H9 (cell line): ENCODE results near the gene PCDHGB1. TPM values are rescaled to one million over a fixed set of nuclear protein-coding genes. Genes with fewer than 3 reads are reported as not detected.
"Not testable (repeated sequence)": the region's sequence is repeated elsewhere in the genome, so short reads cannot be mapped to it uniquely, and the experiment has no call there.

Experiments
- DNase-seq: peaks from one replicate; pipeline ENCODE4 v3.0.0-alpha.2; 2017
- H2AFZ ChIP-seq: one replicate; pipeline ENCODE4 v1.6.1; 2013; ENCODE audit warnings: mild to moderate bottlenecking, low read length, control low read depth, moderate library complexity
- H2AK5ac ChIP-seq: 2 replicates; pipeline ENCODE4 v1.6.1; 2013; ENCODE audit warnings: low read length, control low read depth, mixed read lengths; ENCODE audit not compliant: insufficient read length
- H2BK120ac ChIP-seq: one replicate; pipeline ENCODE4 v1.6.1; 2013; ENCODE audit warnings: low read depth, mild to moderate bottlenecking, low read length, control low read depth, inconsistent platforms; ENCODE audit not compliant: poor library complexity, severe bottlenecking
- H2BK12ac ChIP-seq: 2 replicates; pipeline ENCODE4 v1.6.1; 2013; ENCODE audit warnings: low read length, control low read depth, mixed read lengths, low read depth; ENCODE audit not compliant: insufficient read length
- H2BK15ac ChIP-seq: 2 replicates; pipeline ENCODE4 v1.6.1; 2013; ENCODE audit warnings: low read depth, low read length, control low read depth
- H2BK20ac ChIP-seq: one replicate; pipeline ENCODE4 v1.6.1; 2013; ENCODE audit warnings: low read depth, mild to moderate bottlenecking, low read length, control low read depth, inconsistent platforms; ENCODE audit not compliant: poor library complexity, severe bottlenecking
- H2BK5ac ChIP-seq: 2 replicates; pipeline ENCODE4 v1.6.1; 2013; ENCODE audit warnings: low read length, control low read depth, mixed read lengths; ENCODE audit not compliant: insufficient read length
- H3K14ac ChIP-seq: 2 replicates; pipeline ENCODE4 v1.6.1; 2013; ENCODE audit warnings: low read length, control low read depth; ENCODE audit not compliant: insufficient read depth
- H3K18ac ChIP-seq: 2 replicates; pipeline ENCODE4 v1.6.1; 2013; ENCODE audit warnings: low read depth, mild to moderate bottlenecking, mixed read lengths, low read length, control low read depth; ENCODE audit not compliant: insufficient read length
- H3K23ac ChIP-seq: 2 replicates; pipeline ENCODE4 v1.6.1; 2013; ENCODE audit warnings: low read length, control low read depth, mixed read lengths, low read depth; ENCODE audit not compliant: insufficient read length
- H3K23me2 ChIP-seq: 2 replicates; pipeline ENCODE4 v1.6.1; 2013; ENCODE audit warnings: low read depth, mild to moderate bottlenecking, mixed read lengths, low read length, control low read depth; ENCODE audit not compliant: insufficient read length, poor library complexity, severe bottlenecking
- H3K27ac ChIP-seq: 2 replicates; pipeline ENCODE4 v1.5.1; 2013; ENCODE audit warnings: low read length, control low read depth, mixed read lengths, low read depth; ENCODE audit not compliant: insufficient read length
- H3K27me3 ChIP-seq: 2 replicates; pipeline ENCODE4 v1.6.1; 2013; ENCODE audit warnings: low read length, control low read depth, inconsistent platforms; ENCODE audit not compliant: insufficient read depth
- H3K4ac ChIP-seq: 2 replicates; pipeline ENCODE4 v1.6.1; 2013; ENCODE audit warnings: low read depth, mild to moderate bottlenecking, control low read depth, inconsistent platforms, low read length, moderate library complexity
- H3K4me1 ChIP-seq: 2 replicates; pipeline ENCODE4 v1.6.1; 2013; ENCODE audit warnings: low read length, control low read depth, inconsistent platforms; ENCODE audit not compliant: insufficient read depth
- H3K4me2 ChIP-seq: 2 replicates; pipeline ENCODE4 v1.6.1; 2013; ENCODE audit warnings: low read length, control low read depth, mixed read lengths; ENCODE audit not compliant: insufficient read length, insufficient read depth
- H3K56ac ChIP-seq: 2 replicates; pipeline ENCODE4 v1.6.1; 2013; ENCODE audit warnings: low read depth, mild to moderate bottlenecking, mixed read lengths, low read length, control low read depth; ENCODE audit not compliant: insufficient read length
- H3K79me1 ChIP-seq: 2 replicates; pipeline ENCODE4 v1.6.1; 2013; ENCODE audit warnings: low read depth, mild to moderate bottlenecking, moderate library complexity, low read length, control low read depth, inconsistent platforms; ENCODE audit not compliant: insufficient read depth, poor library complexity, severe bottlenecking
- H3K79me2 ChIP-seq: 2 replicates; pipeline ENCODE4 v1.6.1; 2013; ENCODE audit warnings: low read length, control low read depth, inconsistent platforms; ENCODE audit not compliant: insufficient read depth
- H3K9ac ChIP-seq: 2 replicates; pipeline ENCODE4 v1.6.1; 2013; ENCODE audit warnings: low read length, control low read depth, mixed read lengths; ENCODE audit not compliant: insufficient read length; ENCODE audit errors: extremely low read depth
- H3K9me3 ChIP-seq: one replicate; pipeline ENCODE4 v1.6.1; 2013; ENCODE audit warnings: low read depth, low read length, inconsistent platforms; ENCODE audit not compliant: control insufficient read depth
- H3T11ph ChIP-seq: one replicate; pipeline ENCODE4 v1.6.1; 2013; ENCODE audit warnings: mild to moderate bottlenecking, low read length, control low read depth, inconsistent platforms
- H4K20me1 ChIP-seq: one replicate; pipeline ENCODE4 v1.6.1; 2013; ENCODE audit not compliant: control insufficient read depth, insufficient read length, insufficient read depth
- H4K5ac ChIP-seq: 2 replicates; pipeline ENCODE4 v1.6.1; 2013; ENCODE audit warnings: low read depth, mild to moderate bottlenecking, mixed read lengths, low read length, control low read depth; ENCODE audit not compliant: insufficient read length
- H4K8ac ChIP-seq: replicated peaks from 2 replicates; pipeline ENCODE4 v1.6.1; 2013; ENCODE audit warnings: low read length, control low read depth, mixed read lengths, low read depth; ENCODE audit not compliant: insufficient read length
- H4K91ac ChIP-seq: 2 replicates; pipeline ENCODE4 v1.6.1; 2013; ENCODE audit warnings: low read depth, mild to moderate bottlenecking, moderate library complexity, mixed read lengths, low read length, control low read depth; ENCODE audit not compliant: insufficient read length
- H3K27ac Mint-ChIP-seq, 3 experiments: 2 replicates in 2 of 3; 3 replicates in 1 of 3; pipeline ENCODE4 v1.8.0; 2020 to 2021; ENCODE audit warnings: mixed read lengths in 3 of 3, mild to moderate bottlenecking in 1 of 3, moderate library complexity in 1 of 3
- H3K27me3 Mint-ChIP-seq: 2 replicates; pipeline ENCODE4 v1.8.0; 2021; ENCODE audit warnings: low read depth, mild to moderate bottlenecking, moderate library complexity, mixed read lengths
- H3K36me3 Mint-ChIP-seq, 3 experiments: 2 replicates in 2 of 3; 3 replicates in 1 of 3; pipeline ENCODE4 v1.8.0; 2020 to 2021; ENCODE audit warnings: low read depth in 3 of 3, mixed read lengths in 3 of 3; ENCODE audit not compliant: insufficient read depth in 1 of 3
- H3K4me1 Mint-ChIP-seq, 2 experiments: 2 replicates each; pipeline ENCODE4 v1.8.0; 2020; ENCODE audit warnings: mixed read lengths in 2 of 2
- H3K4me3 Mint-ChIP-seq, 2 experiments: 2 replicates in 1 of 2; 3 replicates in 1 of 2; pipeline ENCODE4 v1.8.0; 2020 to 2021; ENCODE audit warnings: mild to moderate bottlenecking in 2 of 2, mixed read lengths in 2 of 2, moderate library complexity in 1 of 2
- H3K9me3 Mint-ChIP-seq, 2 experiments: 2 replicates in 1 of 2; 3 replicates in 1 of 2; pipeline ENCODE4 v1.8.0; 2020; ENCODE audit warnings: mild to moderate bottlenecking in 2 of 2, mixed read lengths in 2 of 2, moderate library complexity in 1 of 2
- CTCF ChIP-seq: fragments of 200-600 bp; sonication (generic); conservative IDR thresholded peaks from 3 replicates; pipeline ENCODE4 v1.8.0; 2021; ENCODE audit warnings: antibody characterized with exemption, mild to moderate bottlenecking
- WGBS: extraction: QIAGEN DNeasy Blood & Tissue Kit; methylation state at CpG from one replicate; pipeline ENCODE4 v1.1.7; 2013; ENCODE audit warnings: missing lambda C conversion rate, low lambda C conversion rate, mixed read lengths; ENCODE audit not compliant: insufficient read length; ENCODE audit errors: extremely low coverage; 5-methylcytosine and 5-hydroxymethylcytosine counted together
- total RNA-seq: library from RNA; stranded (reverse); gene quantifications from 2 replicates; pipeline ENCODE4 v1.2.1, GENCODE V29; 2021

The PCDHGB1 gene
- total RNA-seq, 1 experiment from 2014 or later: 5.0 TPM

DNA sequence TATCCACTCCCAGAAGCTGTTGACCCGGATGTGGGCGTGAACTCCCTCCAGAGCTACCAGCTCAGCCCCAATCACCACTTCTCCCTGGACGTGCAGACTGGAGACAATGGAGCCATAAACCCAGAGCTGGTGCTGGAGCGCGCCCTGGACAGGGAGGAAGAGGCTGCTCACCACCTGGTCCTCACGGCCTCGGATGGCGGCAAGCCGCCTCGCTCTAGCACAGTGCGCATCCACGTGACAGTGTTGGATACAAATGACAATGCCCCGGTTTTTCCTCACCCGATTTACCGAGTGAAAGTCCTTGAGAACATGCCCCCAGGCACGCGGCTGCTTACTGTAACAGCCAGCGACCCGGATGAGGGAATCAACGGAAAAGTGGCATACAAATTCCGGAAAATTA is 43.4 kb downstream of the PCDHGB1 start:
- Mint-ChIP-seq H3K9me3 (peaks cover 60 to 76% of the 10 kb centered on the region in 2 experiments), H3K36me3 (peaks cover 29 to 61% (median 54%) of the 10 kb centered on the region in 3 experiments), H3K4me1 (no peaks in the 10 kb centered on the region), H3K4me3 (no peak overlapping the region), H3K27ac (no peak overlapping the region), H3K27me3 (peaks cover 9% of the 10 kb centered on the region)
- Histone ChIP-seq H3K27ac (no peak overlapping the region), H4K5ac (no peak overlapping the region), H4K20me1 (no peaks in the 10 kb centered on the region), H3K23me2 (no peaks in the 10 kb centered on the region), H4K91ac (no peak overlapping the region), H3K4me1 (0 out of 2 replicates have a peak, but pooled peaks cover 2% of the 10 kb centered on the region), H2BK15ac (no peak overlapping the region), H2BK12ac (no peak overlapping the region), H3K79me2 (no peaks in the 10 kb centered on the region), H3K9ac (no peak overlapping the region), H2AFZ (no peak overlapping the region), H3K9me3 (peaks cover 50% of the 10 kb centered on the region), H2BK20ac (no peak overlapping the region), H3K56ac (no peak overlapping the region), H3K27me3 (no peaks in the 10 kb centered on the region), H4K8ac (no peak overlapping the region), H3K23ac (no peak overlapping the region), H3K4ac (no peak overlapping the region), H3K18ac (no peak overlapping the region), H2BK120ac (no peak overlapping the region), H3K14ac (no peak overlapping the region), H3T11ph (no peak overlapping the region), H3K4me2 (no peak overlapping the region), H2AK5ac (no peak overlapping the region), H3K79me1 (no peaks in the 10 kb centered on the region), H2BK5ac (no peak overlapping the region)
- TF ChIP-seq CTCF: no peak
- DNase-seq: no peak
- no CpG with 5 or more reads among the region's 21 CpGs for WGBS

GRCh38 chr5:141394401-141395187 is 44.7 kb downstream of the PCDHGB1 start:
- H2BK12ac ChIP-seq, H3K23ac ChIP-seq, H3K79me2 ChIP-seq, H2AK5ac ChIP-seq, H3K4me2 ChIP-seq, H3K79me1 ChIP-seq, H3K9ac ChIP-seq, H3K4me1 Mint-ChIP-seq, H3K4ac ChIP-seq, DNase-seq, H4K91ac ChIP-seq, H3K4me1 ChIP-seq, H3K27ac Mint-ChIP-seq, H3K14ac ChIP-seq, H2BK5ac ChIP-seq, H3K4me3 Mint-ChIP-seq, H3K27ac ChIP-seq, H3K23me2 ChIP-seq, H3T11ph ChIP-seq, H3K27me3 Mint-ChIP-seq, H2BK20ac ChIP-seq, H3K18ac ChIP-seq, H2BK15ac ChIP-seq, H4K5ac ChIP-seq, H2AFZ ChIP-seq, H4K20me1 ChIP-seq, H3K27me3 ChIP-seq, H4K8ac ChIP-seq, H2BK120ac ChIP-seq, H3K56ac ChIP-seq: not testable (repeated sequence)
- peaks cover 32 to 58% (median 56%) of the 10 kb centered on the region in 3 experiments for H3K36me3 Mint-ChIP-seq
- H3K9me3 ChIP-seq: peaks cover 47% of the 10 kb centered on the region
- WGBS: no CpG with 5 or more reads among the region's 53 CpGs
- H3K9me3 Mint-ChIP-seq: peaks cover 63 to 73% of the 10 kb centered on the region in 2 experiments
